PFSK-1 (cell line): ENCODE data around the gene G6PC1. TPM values are rescaled to one million over a fixed set of nuclear protein-coding genes. Genes with fewer than 3 reads are reported as not detected.

Experiments used
- FOXP2 ChIP-seq: optimal IDR thresholded peaks from 2 replicates; pipeline ENCODE3; 2011; ENCODE audit warnings: borderline replicate concordance, control low read depth, inconsistent platforms; ENCODE audit not compliant: insufficient read depth; ENCODE audit errors: extremely low read length, extremely low read depth
- POLR2AphosphoS5 ChIP-seq: IDR thresholded peaks from 2 replicates; pipeline ENCODE4 v1.6.1; 2012; ENCODE audit warnings: low read depth, mild to moderate bottlenecking, control low read depth, low read length, moderate library complexity
- REST ChIP-seq, 2 experiments: IDR thresholded peaks; 2 replicates each; pipeline versions ENCODE4 v1.6.1 to v1.8.0; 2011 to 2012; ENCODE audit warnings: low read depth in 2 of 2, low read length in 2 of 2, control low read depth in 1 of 2, inconsistent platforms in 1 of 2, mild to moderate bottlenecking in 1 of 2, moderate library complexity in 1 of 2; ENCODE audit not compliant: insufficient read depth in 1 of 2
- SIN3A ChIP-seq: IDR thresholded peaks from 2 replicates; pipeline ENCODE4 v1.6.1; 2012; ENCODE audit warnings: mild to moderate bottlenecking, low read length, moderate library complexity, borderline replicate concordance; ENCODE audit not compliant: insufficient read depth
- TAF1 ChIP-seq: IDR thresholded peaks from 2 replicates; pipeline ENCODE4 v1.6.1; 2012; ENCODE audit warnings: low read length, control low read depth, borderline replicate concordance; ENCODE audit not compliant: insufficient read depth
- polyA plus RNA-seq: library from polyadenylated mRNA; unstranded; fragments of >200 nt; gene quantifications from one replicate; pipeline ENCODE4 v1.2.1, GENCODE V29; 2012; ENCODE audit warnings: low read depth, missing spikeins; ENCODE audit not compliant: insufficient read length

The G6PC1 gene
- polyA plus RNA-seq: not detected

GRCh38 chr17:42900460-42901331, at the start of gene G6PC1:
Gene G6PC1, plus strand, starts transcription at chr17:42900799. Its CDS starts 78 bp downstream, at chr17:42900877.
- TF ChIP-seq FOXP2 (no peak), REST (IDR thresholded peaks at IDR 0.05; ENCODE audit: insufficient read depth in 1 of 2, low read depth in 2 of 2, low read length in 2 of 2) (no peak), SIN3A (no peak), POLR2AphosphoS5 (no peak), TAF1 (no peak)

GRCh38 chr17:42850954-42851353, 49.6 kb upstream of the G6PC1 start, which contains the start of gene AOC3:
Gene AOC3, plus strand, starts transcription at chr17:42851199. Its CDS starts 145 bp downstream, at chr17:42851344.
- TF ChIP-seq SIN3A: no peak
- no peak for TF ChIP-seq POLR2AphosphoS5
- TF ChIP-seq FOXP2: no peak
- no peak for TF ChIP-seq REST (IDR thresholded peaks at IDR 0.05; ENCODE audit: insufficient read depth in 1 of 2, low read depth in 2 of 2, low read length in 2 of 2)
- TF ChIP-seq TAF1: no peak

- TF ChIP-seq TAF1 (no peak), POLR2AphosphoS5 (no peak), REST (IDR thresholded peaks at IDR 0.05; ENCODE audit: insufficient read depth in 1 of 2, low read depth in 2 of 2, low read length in 2 of 2) (no peak), SIN3A (no peak), FOXP2 (no peak)
Observed at GRCh38 chr17:42852351-42852750, 48.2 kb upstream of the G6PC1 start.

GRCh38 chr17:42853004-42853403, 47.6 kb upstream of the G6PC1 start:
- no peak for TF ChIP-seq FOXP2
- TF ChIP-seq TAF1: no peak
- no peak for TF ChIP-seq REST (IDR thresholded peaks at IDR 0.05; ENCODE audit: insufficient read depth in 1 of 2, low read depth in 2 of 2, low read length in 2 of 2)
